SIG-M5 (cell line): ENCODE measurements around the gene FSD1.
"Not testable (repeated sequence)": the region's sequence is repeated elsewhere in the genome, so short reads cannot be mapped to it uniquely, and the experiment has no call there.

Experiments
- DNase-seq: peaks from one replicate; lab custom pipeline; 2025; lab: John Stamatoyannopoulos, UW

Gene FSD1

GRCh38 chr19:4304538-4305256, at the start of gene FSD1:
Gene FSD1 (plus strand): TSS chr19:4304598. CDS start chr19:4304747, 149 bp downstream.
- no peak for DNase-seq

- DNase-seq, result no peak
These were observed 47.8 kb upstream of the FSD1 start for GRCh38 chr19:4256563-4256962.

GRCh38 chr19:4257025-4257424, 47.4 kb upstream of the FSD1 start:
- DNase-seq, result no peak

DNA sequence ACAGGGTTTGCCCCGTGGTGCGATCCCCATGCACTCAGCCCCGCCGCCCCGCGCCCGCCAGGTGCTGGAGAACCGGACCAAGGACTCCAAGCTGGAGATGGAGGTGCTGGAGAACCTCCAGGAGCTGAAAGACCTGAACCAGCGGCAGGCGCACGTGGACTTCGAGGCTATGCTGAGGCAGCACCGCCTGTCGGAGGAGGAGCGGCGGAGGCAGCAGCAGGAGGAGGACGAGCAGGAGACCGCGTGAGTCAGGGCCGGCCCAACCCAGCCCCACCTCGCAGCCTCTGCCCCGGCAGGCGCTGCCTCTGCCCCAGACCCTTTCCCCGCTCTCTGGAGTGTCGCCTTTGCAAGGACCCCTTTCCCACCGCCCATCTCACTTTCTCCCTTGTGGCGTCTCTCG, 46.2 kb upstream of the FSD1 start:
- DNase-seq, result no peak

- no peak for DNase-seq
These were observed 43.7 kb upstream of the FSD1 start for GRCh38 chr19:4260613-4261191.

DNA sequence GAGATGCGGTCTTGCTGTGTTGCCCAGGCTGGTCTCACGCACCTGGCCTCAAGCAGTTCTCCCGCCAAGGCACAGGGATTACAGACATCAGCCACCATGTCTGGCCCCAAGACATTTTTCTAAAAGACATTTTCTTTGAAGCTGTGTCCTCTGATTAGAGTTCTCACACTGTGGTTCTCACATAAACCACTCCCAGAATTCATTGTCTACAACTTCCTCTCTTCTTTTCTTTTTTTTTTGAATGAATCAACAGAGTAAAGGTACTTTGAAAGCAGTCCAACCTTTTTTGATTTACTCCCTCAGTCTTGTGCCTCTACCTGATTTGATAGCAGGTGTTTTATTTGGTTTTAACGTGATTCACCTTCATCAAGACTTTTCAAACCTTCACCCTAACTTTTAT, 39.6 kb upstream of the FSD1 start:
- no peak for DNase-seq

GRCh38 chr19:4266253-4267000, 38.0 kb upstream of the FSD1 start:
- no peak for DNase-seq

DNA sequence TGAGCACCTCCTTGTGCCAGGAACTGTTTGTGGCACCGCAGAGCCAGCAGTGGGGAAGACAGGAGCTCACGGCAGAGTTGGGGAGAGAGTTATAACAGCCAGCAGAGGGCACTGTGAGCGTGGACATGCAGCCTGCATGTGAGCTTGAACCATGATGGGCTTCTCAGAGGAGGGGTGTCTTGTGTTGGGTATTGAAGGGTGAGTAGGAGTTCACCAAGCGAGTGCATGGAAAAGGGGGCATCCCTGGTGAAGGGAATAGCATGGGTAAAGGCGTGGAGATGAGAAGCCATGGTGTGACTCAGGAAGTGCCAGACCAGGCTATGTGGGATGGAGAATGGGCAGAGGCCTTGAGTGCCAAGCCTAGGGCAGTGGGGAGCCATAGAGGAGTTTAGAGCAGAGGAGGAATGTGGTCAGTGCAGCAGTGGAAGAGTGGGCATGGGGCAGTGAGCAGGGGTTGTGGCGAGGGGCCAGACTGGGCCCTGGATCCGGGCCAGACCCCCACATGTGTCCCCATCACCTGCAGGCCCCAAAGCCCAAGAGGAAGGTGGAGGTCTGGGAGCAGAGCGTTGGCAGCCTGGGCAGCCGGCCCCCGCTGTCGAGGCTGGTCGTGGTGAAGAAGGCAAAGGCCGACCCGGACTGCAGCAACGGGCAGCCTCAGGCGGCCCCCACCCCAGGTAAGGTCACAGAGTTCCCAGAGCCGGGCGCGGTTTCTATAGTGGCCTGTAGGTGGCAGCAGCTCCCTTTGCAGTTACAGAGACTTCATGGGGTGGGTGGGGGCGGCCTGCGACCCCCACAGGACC, 37.1 kb upstream of the FSD1 start:
- no peak for DNase-seq

- no peak for DNase-seq
These were observed 36.2 kb upstream of the FSD1 start for GRCh38 chr19:4267901-4268815.

DNA sequence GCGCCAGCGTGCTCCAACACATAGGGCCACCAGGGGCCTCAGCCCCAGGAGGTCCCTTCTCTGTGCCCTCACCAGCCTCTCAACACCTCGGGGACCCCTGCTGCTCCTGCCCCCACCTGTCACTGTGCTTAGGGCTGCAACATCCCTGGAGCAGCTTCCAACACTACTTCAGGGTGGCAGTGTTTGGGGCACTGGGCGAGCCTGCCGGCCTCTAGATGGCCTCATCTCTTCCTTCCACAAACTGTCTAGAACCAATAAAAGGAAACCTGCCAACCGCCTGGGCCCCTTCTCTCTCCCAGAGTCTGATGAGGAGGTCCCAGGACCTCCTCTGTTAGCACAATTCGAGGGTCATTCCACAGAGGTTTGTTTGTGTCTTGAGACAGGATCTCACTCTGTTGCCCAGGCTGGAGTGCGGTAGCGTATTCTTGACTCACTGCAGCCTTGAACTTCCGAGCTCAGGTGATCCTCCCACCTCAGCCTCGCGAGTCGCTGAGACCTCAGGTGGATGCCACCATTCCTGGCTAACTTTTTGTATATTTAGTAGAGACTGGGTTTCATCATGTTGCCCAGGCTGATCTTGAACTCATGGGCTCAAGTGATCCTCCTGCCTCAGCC, 35.5 kb upstream of the FSD1 start:
- DNase-seq, result no peak

- no peak for DNase-seq
These were observed 31.5 kb upstream of the FSD1 start for GRCh38 chr19:4272894-4273293.

GRCh38 chr19:4274321-4274686, 30.1 kb upstream of the FSD1 start:
- not testable (repeated sequence) for DNase-seq

- no peak for DNase-seq
These were observed 27.2 kb upstream of the FSD1 start for GRCh38 chr19:4277191-4277696.

DNA sequence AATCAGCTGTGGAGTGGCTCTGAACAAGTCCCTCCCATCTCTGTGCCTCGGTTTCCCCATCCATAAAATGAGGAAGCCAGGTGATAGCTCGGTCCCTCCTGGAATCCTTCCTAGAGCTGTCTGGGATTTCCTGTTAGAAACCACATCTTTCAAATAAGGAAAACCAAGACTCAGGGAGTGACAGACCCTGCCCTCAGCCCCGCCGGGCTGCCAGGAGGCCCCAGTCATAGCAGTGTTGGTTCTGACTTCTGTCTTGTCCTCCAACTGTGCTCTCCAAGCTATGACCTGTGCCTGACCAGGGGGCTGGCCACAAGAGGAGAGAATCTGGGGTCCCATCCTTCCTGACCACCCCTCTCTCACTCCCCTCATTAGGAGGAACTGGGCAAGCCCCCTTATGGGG, 26.4 kb upstream of the FSD1 start:
- DNase-seq, result no peak

- no peak for DNase-seq
These were observed 25.8 kb upstream of the FSD1 start, which contains the start of gene SHD for GRCh38 chr19:4278419-4279266. Gene SHD (plus strand): TSS chr19:4279266. CDS start chr19:4280064, 798 bp downstream.

GRCh38 chr19:4279267-4279529, 25.2 kb upstream of the FSD1 start:
- no peak for DNase-seq

DNA sequence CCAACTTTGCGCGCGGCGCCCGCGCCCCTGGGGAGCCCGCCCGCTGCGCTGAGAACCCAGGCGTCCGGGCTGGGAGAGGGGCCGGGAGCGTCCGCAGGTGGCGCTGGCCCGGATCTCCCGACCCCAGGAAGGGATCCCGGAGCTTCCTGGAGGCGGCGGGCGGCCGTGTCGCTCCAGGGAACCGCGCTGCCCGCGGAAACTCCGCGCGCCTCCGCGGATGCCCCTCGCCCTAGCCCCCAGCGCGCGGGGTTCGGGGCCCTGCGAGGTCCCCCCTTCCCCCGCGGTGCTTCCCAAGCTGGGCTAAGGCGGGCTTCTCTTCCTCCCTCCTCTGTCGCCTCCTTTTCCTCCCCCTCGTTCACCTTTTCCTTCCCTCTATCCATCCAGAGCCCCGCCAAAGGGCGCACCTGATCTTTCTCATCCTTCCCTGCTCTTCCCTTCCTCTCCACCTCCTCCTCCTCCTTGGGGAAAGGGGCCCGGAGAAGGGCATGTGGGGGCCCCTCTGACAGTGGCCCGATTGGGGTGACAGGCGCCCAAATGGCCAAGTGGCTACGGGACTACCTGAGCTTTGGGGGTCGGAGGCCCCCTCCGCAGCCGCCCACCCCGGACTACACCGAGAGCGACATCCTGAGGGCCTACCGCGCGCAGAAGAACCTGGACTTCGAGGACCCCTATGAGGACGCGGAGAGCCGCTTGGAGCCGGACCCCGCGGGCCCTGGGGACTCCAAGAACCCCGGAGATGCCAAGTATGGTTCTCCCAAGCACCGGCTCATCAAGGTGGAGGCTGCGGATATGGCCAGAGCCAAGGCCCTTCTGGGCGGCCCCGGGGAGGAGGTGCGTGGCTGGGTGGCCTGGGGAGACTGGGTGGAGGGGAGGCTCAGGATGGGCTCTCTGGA, 24.6 kb upstream of the FSD1 start:
- DNase-seq, result no peak

- no peak for DNase-seq
These were observed 20.0 kb upstream of the FSD1 start for GRCh38 chr19:4284176-4284958.
